GM19351 (cell line): ENCODE results near the gene TRIO.

Experiments used
- ATAC-seq: cut with Tn5 transposase; IDR thresholded peaks from one replicate; pipeline ENCODE4 v1.9.1; 2021; ENCODE audit warnings: mild to moderate bottlenecking, moderate library complexity; ENCODE audit not compliant: unreplicated experiment

The TRIO gene

GRCh38 chr5:14204785-14205321 is 61.7 kb downstream of the TRIO start:
- ATAC-seq: no peak

GRCh38 chr5:14206028-14206725 is 63.0 kb downstream of the TRIO start:
- no peak for ATAC-seq

DNA sequence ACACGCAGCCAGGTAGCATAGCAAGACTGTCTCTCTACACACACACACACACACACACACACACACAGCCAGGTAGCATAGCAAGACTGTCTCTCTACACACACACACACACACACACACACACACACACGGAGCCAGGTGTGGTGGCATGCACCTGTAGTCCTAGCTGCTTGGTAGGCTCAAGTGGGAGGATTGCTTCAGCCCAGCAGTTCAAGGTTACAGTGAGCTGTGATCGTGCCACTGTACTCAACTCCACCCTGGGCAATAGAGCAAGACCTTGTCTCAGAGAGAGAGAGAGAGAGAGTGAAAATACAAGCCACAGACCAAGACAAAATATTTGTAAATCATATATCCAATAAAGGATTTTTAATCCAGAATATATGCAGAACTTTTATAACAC is 64.3 kb downstream of the TRIO start:
- ATAC-seq: peak; percentile 29

GRCh38 chr5:14208071-14209021 is 65.2 kb downstream of the TRIO start:
- ATAC-seq: peak; percentile 67

- no peak for ATAC-seq
These were observed 66.2 kb downstream of the TRIO start for GRCh38 chr5:14209222-14209822.

DNA sequence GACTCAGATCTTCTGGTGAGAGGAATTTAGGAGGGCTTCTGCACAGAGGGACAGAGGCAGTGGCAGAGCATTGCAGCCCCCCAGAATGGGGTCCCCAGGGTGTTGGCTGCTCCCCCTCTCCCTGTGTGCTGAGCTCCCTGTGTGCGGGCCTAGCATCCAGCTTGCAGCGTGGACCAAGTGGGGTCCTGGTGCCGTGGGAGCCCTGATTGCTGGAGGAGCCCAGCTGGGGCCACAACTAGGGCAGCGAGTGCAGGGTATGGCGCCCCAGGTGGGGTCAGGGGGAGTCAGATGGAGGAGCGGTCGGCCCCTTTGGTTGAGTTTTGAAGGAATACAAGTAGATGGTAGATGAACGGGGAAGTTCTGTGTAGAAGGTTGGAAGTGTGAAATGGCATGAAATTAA is 66.7 kb downstream of the TRIO start:
- no peak for ATAC-seq

- ATAC-seq: no peak
These were observed 67.6 kb downstream of the TRIO start for GRCh38 chr5:14210729-14211128.

DNA sequence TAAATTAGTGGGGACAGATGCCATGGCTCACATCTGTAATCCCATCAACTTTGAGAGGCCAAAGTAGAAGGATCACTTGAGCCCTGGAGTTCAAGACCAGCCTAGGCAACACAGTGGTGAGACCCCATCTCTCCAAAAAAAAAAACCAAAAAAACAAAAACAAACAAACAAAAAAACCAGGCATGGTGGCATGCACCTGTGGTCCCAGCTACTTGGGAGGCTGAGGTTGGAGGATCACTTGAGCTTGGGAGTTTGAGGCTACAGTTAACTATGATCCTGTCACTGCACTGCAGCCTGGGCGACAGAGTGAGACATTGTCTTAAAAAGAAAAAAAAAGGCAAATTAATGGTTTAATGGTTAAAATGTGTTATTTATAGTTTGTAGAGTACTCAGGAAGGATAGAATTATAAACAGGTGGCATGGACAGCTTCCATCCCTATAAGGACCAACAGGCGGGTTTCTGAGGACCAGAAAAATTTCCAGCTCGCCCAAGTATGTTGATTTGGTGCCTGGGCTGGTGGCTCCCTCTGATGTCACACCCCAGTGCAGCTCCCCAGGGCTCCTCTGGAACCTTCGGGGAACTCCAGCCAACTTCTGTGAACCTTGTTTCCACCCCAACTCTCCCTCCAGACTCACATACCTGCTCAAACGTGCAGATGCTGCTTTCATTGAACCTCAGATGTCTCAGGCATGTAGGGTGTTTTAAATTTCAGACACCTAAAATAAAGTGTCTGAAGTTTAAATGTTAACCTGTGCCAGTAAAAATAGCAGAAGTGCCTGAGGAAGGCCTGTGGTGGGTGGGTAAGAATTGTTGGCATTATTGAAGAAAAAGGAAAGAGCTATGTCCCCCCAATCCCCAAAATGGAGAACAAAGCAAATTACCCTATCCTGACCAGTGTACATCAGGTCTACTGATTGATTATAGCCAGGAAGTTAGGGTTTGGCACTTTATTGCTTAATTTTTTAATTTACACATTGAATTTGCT is 69.0 kb downstream of the TRIO start:
- peak; percentile 23 for ATAC-seq

GRCh38 chr5:14212838-14213237 is 69.7 kb downstream of the TRIO start:
- ATAC-seq: peak; percentile 30

DNA sequence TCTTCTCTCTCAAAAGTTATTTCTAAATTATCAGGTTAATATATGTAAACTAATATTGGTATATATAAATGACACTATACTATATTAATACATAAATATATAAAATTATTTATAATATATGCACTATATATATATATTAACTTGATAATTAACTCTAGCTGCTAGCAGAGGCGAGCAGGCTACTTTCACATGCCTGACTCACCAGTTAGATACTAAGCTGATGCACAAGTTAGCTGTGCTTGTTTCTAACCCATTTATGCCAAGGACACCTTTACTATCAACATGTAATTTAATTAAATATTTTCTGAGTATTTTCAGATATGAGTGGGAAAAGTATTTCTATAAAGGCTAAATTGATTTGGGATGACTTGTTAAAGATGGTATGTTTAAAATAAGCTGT is 70.1 kb downstream of the TRIO start:
- no peak for ATAC-seq

GRCh38 chr5:14213813-14214585 is 70.9 kb downstream of the TRIO start:
- ATAC-seq: peak; percentile 21

- ATAC-seq: no peak
These were observed 72.8 kb downstream of the TRIO start for GRCh38 chr5:14215901-14216300.

DNA sequence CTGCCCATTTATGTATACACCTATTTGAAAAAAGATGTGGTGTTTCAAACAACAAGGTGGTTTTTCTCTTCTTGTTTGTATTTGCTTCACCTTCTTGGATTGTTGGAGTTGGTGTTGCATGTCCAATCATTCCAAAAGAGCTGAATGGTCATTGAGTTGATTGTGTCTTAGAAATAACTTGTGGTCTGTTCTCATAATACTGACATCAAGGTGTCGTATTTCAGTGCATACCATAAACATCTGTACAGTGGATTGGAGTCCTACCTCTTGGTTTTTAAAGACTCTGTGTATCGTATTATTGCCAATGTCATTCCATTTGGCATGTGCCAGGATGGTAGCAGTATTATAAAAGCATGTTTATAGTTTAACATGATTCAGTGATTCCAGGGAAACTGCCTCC is 73.2 kb downstream of the TRIO start:
- no peak for ATAC-seq

DNA sequence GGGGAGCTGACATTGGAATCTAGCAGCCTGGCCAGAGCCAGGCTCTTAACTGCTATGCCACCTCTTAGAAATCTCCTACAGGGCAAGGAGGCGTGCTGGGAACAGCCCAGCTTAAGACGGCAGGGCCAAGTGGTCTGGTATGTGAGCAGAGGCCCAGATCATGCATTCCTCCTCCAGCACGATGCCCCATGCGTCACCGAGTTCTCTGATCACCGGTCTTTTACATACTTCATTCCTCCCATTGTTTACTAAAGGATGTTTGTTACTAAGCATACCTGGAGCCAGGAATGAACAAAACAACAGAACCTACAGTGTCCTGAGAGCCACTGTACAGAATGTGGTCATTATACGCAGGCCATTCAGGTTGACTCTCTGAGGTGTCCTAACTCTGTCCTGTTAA is 73.8 kb downstream of the TRIO start:
- no peak for ATAC-seq

- ATAC-seq: no peak
These were observed 74.4 kb downstream of the TRIO start for GRCh38 chr5:14217587-14217986.

DNA sequence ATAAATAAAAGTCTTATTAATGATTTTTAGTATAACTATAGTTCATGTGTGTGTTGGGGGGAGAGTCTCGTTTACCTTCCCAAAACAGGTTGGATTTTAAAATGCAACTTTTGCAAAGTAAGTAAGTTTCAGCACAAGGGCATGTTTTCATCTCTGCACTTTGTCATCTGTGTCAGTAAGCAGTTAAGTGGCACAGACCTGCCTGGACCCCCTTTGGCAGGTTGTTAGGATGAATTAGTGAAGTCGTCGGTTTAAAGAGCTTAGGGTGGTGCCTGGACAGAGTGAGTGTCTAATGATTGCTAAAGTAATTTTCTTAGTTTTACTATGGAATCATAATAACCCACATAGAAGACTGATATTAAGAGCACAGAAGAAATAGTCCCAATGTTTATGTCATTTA is 74.9 kb downstream of the TRIO start:
- no peak for ATAC-seq

DNA sequence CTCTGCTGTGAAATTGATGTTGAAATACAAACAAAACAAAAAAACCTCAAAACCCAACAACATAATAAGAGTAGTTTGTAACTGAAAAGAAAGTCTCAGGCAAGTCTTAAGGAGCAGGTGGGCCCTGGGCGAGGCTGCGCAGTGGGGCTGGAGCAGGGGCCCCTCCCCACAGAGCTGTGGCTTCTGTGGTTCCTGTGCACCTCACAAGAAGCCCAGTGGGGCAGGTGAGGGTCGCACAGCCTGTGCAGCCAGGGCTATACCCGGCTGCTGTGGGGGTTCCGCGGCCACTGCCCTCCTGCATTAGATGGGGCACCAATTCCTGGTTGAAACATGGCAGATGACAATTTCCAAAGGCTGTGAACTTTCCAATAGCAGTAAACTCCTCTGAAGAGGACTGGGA is 75.3 kb downstream of the TRIO start:
- no peak for ATAC-seq

DNA sequence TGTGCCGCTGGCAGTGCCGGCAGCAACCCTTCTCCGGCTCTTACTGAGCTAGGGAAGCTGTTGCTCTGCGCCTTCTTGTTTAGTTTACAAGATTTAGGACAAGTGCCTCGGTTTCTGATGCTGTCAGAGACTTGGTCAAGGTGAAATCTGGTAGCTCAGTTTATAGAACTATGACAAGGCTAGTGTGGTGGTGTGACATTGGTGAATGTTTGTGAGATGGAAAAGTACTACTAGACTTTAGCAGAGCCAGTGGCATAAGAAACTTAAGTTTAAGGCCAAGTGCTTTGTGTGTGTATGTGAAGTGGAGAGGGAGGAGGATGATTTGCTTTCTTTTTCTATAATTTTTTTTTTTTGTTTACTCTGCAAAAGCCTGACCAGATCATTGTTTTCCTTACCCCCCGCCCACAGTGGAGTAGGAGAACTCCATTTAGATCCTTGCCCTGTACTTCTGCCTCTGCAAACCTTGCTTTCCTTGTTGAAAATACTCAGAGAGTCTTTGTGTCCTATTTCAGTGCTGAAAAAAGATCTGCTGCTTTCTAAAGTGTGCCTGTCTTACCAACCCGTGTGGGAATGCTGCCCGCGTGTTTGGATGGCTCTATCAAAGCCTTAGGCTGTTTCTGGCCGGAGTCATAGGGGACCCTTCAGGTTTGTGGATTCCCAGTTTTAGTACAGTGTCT is 75.9 kb downstream of the TRIO start:
- no peak for ATAC-seq
